Esophagus muscularis mucosa (tissue), 4 donors: Measurements from ENCODE around the gene PTPRN2. TPM values are rescaled to one million over a fixed set of nuclear protein-coding genes. Genes with fewer than 3 reads are reported as not detected.

Experiments
- DNase-seq: peaks from one replicate; pipeline ENCODE4 v3.0.0-alpha.2; 2017; ENCODE audit errors: extremely low spot score
- H3K27ac ChIP-seq, 4 donors: fragments of 200-600 bp; sonication (generic); replicated peaks in 1 of 4; 1 replicate in 3 of 4; 2 replicates in 1 of 4; pipeline ENCODE4 v1.5.1; 2016 to 2019; ENCODE audit warnings: mild to moderate bottlenecking in 1 of 4
- H3K27me3 ChIP-seq, 4 donors: fragments of 200-600 bp; sonication (generic); one replicate each; pipeline versions ENCODE4 v1.5.1 to v1.6.0; 2016 to 2019
- H3K36me3 ChIP-seq, 4 donors: fragments of 200-600 bp; sonication (generic); one replicate each; pipeline ENCODE4 v1.5.1; 2016 to 2019
- H3K4me1 ChIP-seq, 4 donors: fragments of 200-600 bp; sonication (generic); one replicate each; pipeline ENCODE4 v1.5.1; 2016 to 2019
- H3K4me3 ChIP-seq, 4 donors: fragments of 200-600 bp; sonication (generic); 1 replicate in 2 of 4; 2 replicates in 2 of 4; pipeline ENCODE4 v1.5.1; 2016 to 2019; ENCODE audit warnings: mild to moderate bottlenecking in 4 of 4, moderate library complexity in 1 of 4
- H3K9me3 ChIP-seq, 4 donors: fragments of 200-600 bp; sonication (generic); 1 replicate in 3 of 4; 2 replicates in 1 of 4; pipeline ENCODE4 v1.5.1; 2016 to 2019
- CTCF ChIP-seq, 3 experiments: fragments of 200-600 bp in 2 of 3; fragments of 450-650 bp in 1 of 3; sonication (generic) in 2 of 3; IDR thresholded peaks; one replicate each; pipeline ENCODE4 v1.5.1; 2017 to 2019; ENCODE audit warnings: antibody characterized with exemption in 3 of 3, mild to moderate bottlenecking in 2 of 3, moderate library complexity in 1 of 3
- EP300 ChIP-seq: sonication (generic); formaldehyde crosslinking; IDR thresholded peaks from one replicate; pipeline ENCODE4 v1.6.1; 2017; ENCODE audit warnings: antibody characterized with exemption
- POLR2A ChIP-seq: fragments of 450-650 bp; IDR thresholded peaks from one replicate; pipeline ENCODE4 v1.6.1; 2017; ENCODE audit warnings: antibody characterized with exemption, moderate library complexity, mild to moderate bottlenecking, low read depth
- POLR2AphosphoS5 ChIP-seq, 2 donors: sonication (generic); formaldehyde crosslinking; IDR thresholded peaks; one replicate each; pipeline ENCODE4 v1.6.1; 2017; ENCODE audit warnings: antibody characterized with exemption in 2 of 2
- WGBS: methylation state at CpG from one replicate; pipeline ENCODE4 v1.1.5; 2018; 5-methylcytosine and 5-hydroxymethylcytosine counted together
- intact Hi-C: fragments of 100-400 bp; cut with DNase I; formaldehyde crosslinking; loops from one replicate; pipeline ENCODE4 v1.15.1; 2023
- total RNA-seq, 4 donors: library from RNA; depleted of rRNA; stranded (reverse); fragments of >200 nt; gene quantifications; one replicate each; pipeline versions ENCODE4 v1.1.0 to v1.2.1, GENCODE V29; 2016

Gene PTPRN2
- total RNA-seq, 4 donors from 2014 or later = 2.1 to 3.1 (median 3.1) TPM

GRCh38 chr7:157947504-157947903, 640.1 kb downstream of the PTPRN2 start:
- H3K4me3 ChIP-seq = no peak overlapping the region
- intact Hi-C loops = no loop called here
- peaks cover 0 to 19% (median 0%) of the 10 kb centered on the region in 4 donors for H3K27me3 ChIP-seq
- 96% methylated on average over 3 of the region's 3 CpGs for WGBS
- TF ChIP-seq EP300 = no peak
- TF ChIP-seq CTCF (IDR thresholded peaks at IDR 0.05) = no peak
- TF ChIP-seq POLR2AphosphoS5 (IDR thresholded peaks at IDR 0.05) = no peak
- TF ChIP-seq POLR2A = no peak
- DNase-seq = no peak
- no peaks in the 10 kb centered on the region for H3K4me1 ChIP-seq
- no peak overlapping the region for H3K27ac ChIP-seq
- H3K9me3 ChIP-seq = peaks cover 0 to 49% (median 16%) of the 10 kb centered on the region in 4 donors
- no peaks in the 10 kb centered on the region for H3K36me3 ChIP-seq

- no peak for DNase-seq
- no peaks in the 10 kb centered on the region for H3K36me3 ChIP-seq
- H3K27me3 ChIP-seq = peaks cover 0 to 9% (median 0%) of the 10 kb centered on the region in 4 donors
- peaks cover 0 to 49% (median 16%) of the 10 kb centered on the region in 4 donors for H3K9me3 ChIP-seq
- no peaks in the 10 kb centered on the region for H3K4me1 ChIP-seq
- no peak for TF ChIP-seq POLR2AphosphoS5 (IDR thresholded peaks at IDR 0.05)
- TF ChIP-seq EP300 = no peak
- no peak for TF ChIP-seq CTCF (IDR thresholded peaks at IDR 0.05)
- WGBS = 93% methylated on average over 9 of the region's 9 CpGs
- H3K27ac ChIP-seq = no peak overlapping the region
- intact Hi-C loops = no loop called here
- H3K4me3 ChIP-seq = no peak overlapping the region
These were observed 641.1 kb downstream of the PTPRN2 start for GRCh38 chr7:157946398-157947060.

- WGBS = 93% methylated on average over 13 of the region's 19 CpGs
- no peak overlapping the region for H3K4me3 ChIP-seq
- TF ChIP-seq CTCF (IDR thresholded peaks at IDR 0.05) (no peak), POLR2AphosphoS5 (IDR thresholded peaks at IDR 0.05) (no peak), EP300 (no peak), POLR2A (no peak)
- H3K4me1 ChIP-seq = no peaks in the 10 kb centered on the region
- intact Hi-C loops = no loop called here
- H3K36me3 ChIP-seq = no peaks in the 10 kb centered on the region
- H3K27me3 ChIP-seq = peaks cover 0 to 5% (median 0%) of the 10 kb centered on the region in 4 donors
- no peak for DNase-seq
- no peak overlapping the region for H3K27ac ChIP-seq
- peaks cover 0 to 41% (median 13%) of the 10 kb centered on the region in 4 donors for H3K9me3 ChIP-seq
These were observed 642.2 kb downstream of the PTPRN2 start for GRCh38 chr7:157945401-157945800.

- WGBS = 88% methylated on average over 10 of the region's 10 CpGs
- H3K4me3 ChIP-seq = no peak overlapping the region
- TF ChIP-seq CTCF (IDR thresholded peaks at IDR 0.05) (no peak), POLR2AphosphoS5 (IDR thresholded peaks at IDR 0.05) (no peak), EP300 (no peak), POLR2A (no peak)
- no peaks in the 10 kb centered on the region for H3K36me3 ChIP-seq
- no peaks in the 10 kb centered on the region for H3K4me1 ChIP-seq
- no peak overlapping the region for H3K27ac ChIP-seq
- DNase-seq = no peak
- intact Hi-C loops = no loop called here
- H3K27me3 ChIP-seq = peaks cover 0 to 5% (median 0%) of the 10 kb centered on the region in 4 donors
- peaks cover 0 to 36% (median 13%) of the 10 kb centered on the region in 4 donors for H3K9me3 ChIP-seq
These were observed 642.8 kb downstream of the PTPRN2 start for GRCh38 chr7:157944734-157945291.
